Stimulated activated CD4-positive, alpha-beta T cell treated with anti-CD3 and anti-CD28 coated beads, Interleukin-1b, Interleukin-23, amount 100 ng/mL, for 4 hours (primary cell): ENCODE measurements around the gene PPP1R27.

ENCODE experiments used
- DNase-seq, 2 donors: peaks; one replicate each; pipeline ENCODE4 v3.0.0-alpha.2; 2020; ENCODE audit warnings: low read depth in 2 of 2

The PPP1R27 gene

DNA sequence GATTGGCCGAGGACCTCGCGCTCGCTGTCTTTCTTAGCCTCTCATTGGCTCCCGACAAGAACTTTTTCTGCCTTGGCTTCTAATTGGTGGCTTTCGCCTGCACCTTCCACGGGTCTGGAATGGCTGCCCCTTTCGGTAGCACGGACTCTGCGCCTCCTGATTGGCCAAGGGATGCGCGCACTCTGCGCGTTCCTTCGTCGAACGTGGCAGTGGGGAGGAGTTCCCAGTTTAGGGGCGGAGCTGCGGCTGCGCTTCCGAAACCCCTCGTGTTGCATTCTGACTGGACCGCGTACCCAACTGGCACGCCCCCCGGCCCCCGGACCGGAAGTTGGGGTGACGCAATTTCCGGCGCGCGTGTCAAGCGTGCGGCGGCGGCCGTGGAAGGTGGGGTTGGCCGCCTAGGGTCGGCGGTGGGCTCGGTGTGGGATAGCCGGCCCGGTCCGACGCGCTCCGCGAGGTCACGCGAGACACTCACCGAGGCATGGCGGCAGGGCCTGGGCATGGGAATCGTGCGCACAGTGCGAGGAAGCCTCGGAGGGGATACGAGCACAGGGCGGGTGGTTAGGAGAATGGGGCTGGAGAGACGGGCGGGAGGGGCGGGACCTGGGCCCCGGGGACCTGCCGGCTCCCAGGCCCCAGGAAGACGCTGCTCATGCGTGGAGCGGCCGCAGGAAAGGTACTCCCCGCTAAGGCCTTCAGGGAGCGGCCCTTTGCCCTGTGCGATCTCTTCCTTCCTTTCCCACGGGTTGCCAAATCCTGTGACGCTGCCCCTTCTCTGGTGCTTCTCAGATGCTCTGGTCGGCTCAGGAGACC is 26.1 kb upstream of the PPP1R27 start:
- DNase-seq, result peak; percentile 99

DNA sequence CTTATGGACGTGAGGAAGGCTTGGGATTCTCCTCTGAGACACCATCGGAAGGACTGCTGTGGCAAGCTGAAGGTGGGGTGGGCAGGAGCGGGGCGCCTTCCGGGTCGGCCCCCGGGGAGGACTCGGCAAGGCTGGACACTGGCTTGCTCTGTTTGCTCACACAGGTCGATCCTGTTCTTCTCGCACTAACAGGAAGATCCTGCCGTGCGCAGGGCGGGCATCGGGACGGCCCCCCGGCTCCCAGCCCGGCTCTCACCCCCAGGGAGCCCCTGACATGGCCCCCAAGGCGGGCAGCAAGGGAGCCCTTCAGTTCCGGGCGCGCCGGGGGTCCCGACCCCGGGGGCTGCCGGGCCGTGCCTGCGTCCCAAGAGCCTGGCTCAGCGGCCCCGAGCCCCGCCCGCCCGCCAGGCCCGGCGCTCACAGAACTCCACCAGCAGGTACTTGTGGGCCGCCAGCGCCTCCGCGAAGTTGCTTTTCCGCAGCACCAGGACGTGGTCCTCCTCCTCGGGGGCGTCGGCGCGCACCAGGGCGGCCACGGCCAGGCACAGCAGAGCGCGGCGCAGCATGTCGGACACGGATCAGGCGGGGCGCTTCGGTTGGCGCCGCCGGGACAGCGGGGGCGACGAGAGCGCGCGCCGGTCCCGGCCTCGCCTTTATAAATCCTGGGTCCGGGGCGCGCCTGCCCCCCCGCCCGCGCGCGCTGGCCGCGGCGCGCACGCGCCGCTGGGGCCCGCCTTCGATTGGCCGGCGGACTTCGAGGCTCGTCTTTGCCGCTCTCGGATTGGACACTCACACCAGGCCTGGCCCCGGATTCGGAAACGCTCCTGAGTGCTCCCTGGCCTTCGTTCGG is 25.3 kb upstream of the PPP1R27 start, which contains the start of gene P4HB:
P4HB (minus strand) TSS at position 630 of the 850 bp plus-strand sequence; CDS start at position 566, 64 bp downstream.
- DNase-seq, result peak in 1 of 2 donors; percentile 90

DNA sequence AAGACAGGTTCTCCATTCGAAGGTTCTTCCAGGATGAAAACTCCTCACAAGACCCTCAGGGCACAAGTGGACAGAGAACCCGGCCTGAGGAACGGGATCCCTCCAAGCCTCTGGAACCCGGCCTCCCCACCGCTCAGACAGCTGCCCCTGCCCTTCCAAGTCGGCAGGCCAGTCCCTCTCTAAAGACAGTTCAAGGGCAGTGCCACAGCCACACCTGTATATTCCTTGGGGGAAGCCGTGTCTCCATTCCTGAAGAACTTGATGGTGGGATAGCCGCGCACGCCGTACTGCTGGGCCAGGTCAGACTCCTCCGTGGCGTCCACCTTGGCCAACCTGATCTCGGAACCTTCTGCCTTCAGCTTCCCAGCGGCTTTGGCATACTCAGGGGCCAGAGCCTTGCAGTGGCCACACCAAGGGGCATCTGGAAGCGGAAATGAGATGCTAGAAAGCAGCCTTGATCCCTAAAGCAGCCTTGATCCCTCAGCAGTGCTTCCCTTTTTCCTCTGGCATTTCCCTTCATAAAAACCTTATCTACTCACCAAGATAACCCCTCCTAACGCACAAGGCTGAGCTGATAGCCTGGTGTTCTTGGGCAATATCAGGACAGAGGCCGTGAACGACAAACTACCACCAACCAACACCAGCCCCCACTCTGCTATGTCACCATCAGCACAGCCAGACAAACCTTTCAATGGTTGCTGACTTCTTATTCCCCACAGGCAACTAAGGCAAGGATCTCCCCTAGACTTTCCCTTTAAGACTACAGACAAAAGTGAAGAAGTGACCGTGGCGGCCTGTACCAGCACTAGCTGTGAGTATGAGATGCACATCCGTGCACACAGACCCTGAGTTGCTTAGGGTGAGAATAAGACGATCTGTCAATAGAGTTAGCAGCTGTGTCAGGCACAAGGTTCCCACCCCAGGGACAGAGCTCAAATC is 24.4 kb upstream of the PPP1R27 start:
- no peak for DNase-seq

DNA sequence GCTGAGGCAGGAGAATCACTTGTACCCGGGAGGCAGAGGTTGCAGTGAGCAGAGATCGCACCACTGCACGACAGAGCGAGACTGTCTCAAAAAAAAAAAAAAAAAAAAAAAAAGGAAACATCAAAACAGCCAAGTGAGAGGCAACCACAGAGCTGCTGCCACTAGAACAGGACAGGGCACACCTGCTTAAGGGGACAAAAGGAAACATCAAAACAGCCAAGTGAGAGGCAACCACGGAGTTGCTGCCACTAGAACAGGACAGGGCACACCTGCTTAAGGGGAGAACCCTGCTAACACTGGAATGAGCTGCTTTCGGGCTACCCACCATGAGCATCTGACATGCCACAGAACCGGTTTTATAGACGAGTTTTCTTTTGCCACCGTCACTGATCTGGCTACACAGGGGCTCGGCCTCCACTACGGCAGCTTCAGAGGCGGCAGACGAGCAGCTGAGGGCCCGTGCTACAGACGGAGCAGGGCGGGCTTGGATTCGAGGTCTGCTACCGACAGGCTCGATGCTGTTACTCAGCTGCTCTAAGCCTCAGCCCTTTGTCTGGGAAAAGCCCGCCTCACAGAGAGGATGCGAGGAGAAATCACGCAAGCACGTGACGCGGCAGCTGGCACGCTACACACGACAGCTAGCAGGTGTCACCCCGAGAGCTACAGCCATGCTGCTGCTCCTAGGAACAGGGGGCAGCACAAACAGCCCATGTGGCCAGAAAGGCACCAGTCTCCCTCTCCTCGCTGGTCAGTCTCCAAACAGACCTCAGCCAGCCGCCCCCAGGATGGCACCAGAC is 23.5 kb upstream of the PPP1R27 start:
- no peak for DNase-seq

DNA sequence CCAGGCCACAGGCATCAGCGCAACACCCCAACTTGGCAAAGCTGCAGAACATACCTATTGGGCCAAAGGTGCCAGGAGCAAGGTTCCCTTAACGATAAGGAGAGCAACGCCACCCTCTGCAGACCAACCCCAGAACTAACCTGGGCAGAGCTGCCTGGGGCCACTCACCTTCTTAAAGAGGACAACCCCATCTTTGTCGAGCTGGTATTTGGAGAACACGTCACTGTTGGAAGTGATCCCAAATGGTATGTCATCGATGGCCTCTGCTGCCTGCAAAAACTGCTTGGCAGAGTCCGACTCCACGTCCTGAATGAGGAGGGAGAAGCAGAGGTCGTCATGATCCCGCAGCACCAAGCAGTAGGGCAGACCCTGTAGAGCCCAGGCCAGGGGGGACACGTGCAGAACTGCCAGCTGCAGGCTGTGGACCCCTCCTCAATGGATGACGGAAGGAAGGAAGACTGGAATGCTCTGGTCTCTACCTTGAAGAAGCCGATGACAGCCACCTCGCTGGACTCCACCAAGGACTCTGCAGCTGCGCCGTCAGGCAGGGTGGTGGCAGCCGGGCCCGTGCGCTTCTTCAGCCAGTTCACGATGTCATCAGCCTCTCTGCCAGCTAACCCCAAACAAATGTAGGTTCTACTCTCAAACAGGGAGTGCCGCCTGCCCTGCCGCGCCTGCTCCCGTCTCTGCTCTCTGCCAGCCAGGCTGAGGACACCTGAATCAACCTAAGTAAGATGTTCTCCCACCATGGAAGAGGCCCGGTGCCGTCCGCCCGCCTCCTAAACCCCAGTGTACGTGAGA is 20.3 kb upstream of the PPP1R27 start:
- DNase-seq, result no peak

DNA sequence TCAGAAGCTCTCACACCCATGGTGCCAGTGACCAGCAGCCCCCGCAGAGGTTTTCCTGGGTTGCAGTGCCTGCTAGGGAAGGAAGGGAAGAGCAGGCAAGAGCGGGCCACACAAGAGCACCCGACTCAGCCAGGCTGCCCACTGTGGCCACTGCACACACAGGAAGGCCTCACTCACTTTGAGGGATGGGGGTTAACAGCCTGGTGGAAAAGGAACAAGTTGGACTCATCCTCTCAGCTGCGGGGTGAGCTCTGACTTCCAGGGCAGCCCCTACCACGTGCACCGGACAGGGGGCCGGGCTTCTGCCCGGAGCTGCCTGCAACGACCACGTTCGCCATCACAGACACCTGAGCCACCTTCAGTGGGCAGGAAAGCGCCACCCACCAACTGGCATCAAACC is 17.4 kb upstream of the PPP1R27 start:
- no peak for DNase-seq

DNA sequence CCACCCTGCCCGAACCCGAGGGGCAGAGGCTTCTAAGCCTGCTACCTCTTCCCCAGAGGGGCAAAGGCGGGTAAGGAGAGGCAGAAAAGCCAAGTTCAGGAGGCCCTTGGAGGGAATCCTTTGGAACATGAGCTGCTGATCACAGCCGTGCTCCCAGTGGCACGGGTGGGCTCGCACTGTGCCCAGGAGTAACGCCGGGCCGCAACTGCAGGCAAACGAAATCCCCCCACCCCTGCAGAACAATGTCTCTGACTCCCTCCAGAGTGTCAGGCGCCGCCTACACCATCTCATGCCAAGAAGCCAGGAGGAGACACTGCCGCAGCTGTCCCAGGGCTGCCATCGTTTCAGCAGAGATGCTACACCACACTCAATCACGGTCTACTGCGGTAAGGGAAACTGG is 16.6 kb upstream of the PPP1R27 start:
- DNase-seq, result no peak

DNA sequence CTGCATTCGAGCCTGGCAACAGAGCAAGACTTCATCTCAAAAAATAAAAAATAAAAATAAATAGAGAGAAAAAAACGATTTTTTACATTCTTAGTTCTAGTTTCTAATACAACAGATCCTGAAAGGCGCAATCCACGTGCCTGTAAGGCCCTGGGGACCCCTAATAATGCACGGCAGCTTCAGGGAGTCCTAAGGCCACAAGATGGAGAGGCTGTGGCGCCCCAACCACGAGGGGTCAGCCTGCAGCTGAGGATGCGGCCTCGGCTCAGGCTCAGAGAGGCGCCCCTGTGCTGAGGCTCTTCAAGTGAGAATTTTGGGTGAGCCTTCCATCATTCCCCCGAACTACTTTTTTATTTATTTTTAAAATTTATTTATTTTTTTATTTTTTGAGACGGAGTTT is 14.6 kb upstream of the PPP1R27 start:
- DNase-seq, result no peak

DNA sequence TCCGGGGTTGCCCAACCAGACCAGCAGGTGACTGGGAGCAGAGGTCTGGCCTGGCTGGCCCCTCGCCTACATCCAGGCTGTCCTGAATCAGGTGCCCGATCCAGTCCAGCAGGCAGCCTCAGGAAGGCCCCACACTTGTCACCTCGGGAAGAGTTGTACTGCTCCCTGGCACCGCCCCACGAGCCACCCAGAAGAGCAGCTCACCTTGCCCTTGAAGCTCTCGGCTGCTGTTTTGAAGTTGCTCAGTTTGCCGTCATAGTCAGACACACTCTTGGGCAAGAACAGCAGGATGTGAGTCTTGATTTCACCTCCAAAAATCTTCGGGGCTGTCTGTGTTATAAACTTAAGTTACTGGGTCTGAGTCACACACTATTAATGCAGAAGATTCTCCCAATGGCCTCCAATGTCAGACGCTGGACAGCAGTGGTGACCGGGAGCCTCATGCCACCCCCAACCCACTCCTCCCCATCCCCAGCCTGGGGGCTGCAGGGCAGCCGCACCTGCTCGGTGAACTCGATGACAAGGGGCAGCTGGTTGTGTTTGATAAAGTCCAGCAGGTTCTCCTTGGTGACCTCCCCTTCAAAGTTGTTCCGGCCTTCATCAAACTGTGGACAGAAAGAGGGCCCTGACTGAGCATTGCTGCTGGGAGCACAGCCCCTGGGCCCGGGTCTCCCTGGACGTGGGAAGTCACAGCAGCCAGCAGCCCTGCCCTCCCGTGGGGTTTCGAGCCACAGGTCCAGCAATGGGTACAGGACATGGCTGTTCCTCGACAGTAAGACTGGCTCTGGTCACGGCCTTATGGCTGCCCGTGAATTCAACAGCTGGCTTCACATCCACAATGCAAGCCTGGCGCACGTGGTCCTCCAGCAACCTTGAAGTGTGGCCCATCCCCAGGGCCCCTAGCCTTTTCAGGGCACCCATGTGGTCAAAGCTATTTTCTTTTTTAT is 12.2 kb upstream of the PPP1R27 start:
- DNase-seq, result no peak

DNA sequence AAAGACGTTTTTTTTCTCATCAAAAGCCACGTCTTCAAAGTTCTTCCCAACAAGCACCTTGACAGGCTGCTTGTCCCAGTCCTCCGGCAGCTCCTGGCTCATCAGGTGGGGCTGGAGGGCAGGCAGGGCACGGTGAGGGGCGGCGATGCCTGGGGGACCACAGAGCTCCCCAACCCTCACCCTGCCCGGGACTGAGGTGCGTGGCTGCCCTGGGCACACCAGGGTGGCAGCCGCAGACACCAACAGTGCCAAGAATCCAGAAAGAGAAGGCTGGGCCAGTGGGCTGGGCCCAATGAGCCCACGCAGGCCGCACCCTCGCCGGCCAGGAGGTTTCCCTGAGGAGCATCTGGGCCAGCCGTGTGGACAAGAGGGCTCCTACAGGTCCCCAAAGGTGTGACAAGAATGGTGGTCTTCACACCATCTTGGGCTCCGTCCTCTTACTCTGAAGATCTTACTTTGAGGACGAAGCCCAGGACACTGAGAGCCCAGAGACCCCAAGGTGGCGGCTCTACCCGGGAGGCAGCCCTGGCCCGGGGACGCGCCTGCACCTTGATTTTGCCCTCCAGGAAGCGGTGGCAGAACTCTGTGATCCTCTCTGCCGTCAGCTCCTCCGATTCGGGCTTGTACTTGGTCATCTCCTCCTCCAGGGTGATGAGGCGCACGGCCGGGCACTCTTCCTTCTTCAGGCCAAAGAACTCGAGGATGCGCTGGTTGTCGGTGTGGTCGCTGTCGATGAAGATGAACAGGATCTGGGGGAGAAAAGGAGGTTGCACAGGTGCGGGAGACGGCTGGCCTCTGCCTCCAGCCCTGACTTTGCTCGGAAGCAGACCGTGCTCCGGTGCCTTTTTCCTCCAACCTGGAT is 11.3 kb upstream of the PPP1R27 start:
- no peak for DNase-seq

DNA sequence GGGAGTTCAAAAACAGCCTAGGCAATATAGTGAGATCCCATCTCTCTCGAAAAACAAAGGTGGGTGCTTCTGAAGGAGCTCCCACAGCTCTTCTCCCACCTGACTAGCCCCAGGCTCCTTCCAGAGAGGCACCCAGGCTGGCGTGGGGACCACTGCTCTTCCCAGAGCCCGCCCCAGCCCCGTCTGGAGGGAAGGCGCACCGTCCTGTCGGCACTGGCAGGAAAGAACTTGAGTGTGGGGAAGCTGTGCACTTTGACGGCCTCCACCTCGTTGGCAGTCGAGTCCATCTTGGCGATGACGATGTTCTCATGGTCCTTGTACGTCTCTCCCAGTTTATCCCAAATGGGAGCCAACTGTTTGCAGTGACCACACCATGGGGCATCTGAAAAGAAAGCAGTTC is 10.5 kb upstream of the PPP1R27 start:
- DNase-seq, result no peak

DNA sequence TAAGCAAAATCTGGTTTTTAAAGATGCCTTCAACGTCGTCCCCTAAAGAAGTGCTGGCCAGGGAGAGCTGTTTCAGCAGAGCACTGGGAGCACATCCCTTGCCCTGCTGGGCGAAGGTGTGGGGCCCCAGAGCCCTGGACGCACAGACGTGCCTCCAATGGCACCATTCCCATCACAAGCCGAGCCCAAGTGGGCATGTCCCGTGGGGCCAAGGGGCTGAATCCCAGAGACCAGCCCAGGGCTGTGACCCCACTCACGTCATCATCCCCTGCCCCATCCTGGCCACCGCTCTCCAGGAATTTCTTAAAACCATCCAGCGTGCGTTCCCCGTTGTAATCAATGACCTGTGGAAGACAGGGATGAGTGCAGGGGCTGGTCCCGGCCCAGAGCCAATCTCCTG is 10.0 kb upstream of the PPP1R27 start:
- DNase-seq, result no peak

DNA sequence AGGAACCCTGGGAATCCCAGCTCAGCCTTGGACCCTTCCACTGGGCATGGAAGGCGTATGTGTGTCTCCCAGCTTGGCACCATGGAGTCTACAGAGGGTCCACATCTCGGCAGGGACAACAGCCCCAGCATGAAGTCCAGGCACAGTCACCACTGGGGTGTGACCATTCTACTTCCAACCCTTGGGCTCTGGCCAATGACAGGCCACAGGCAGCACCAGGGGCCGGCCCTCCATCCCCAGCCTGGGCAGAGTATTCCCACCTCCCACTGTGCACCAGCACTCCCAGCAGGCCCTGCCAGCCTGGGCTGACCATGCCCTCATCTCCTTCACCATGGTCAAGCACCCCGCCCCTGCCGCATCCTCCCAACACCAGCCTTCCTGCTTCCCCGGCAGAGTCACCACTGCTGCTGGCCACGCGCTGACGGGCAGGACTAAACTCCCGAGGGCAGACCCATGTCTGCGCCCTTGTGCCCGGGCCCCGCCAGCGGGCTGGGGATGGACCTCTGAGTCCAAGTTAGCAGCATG is 9.5 kb upstream of the PPP1R27 start:
- DNase-seq, result no peak

DNA sequence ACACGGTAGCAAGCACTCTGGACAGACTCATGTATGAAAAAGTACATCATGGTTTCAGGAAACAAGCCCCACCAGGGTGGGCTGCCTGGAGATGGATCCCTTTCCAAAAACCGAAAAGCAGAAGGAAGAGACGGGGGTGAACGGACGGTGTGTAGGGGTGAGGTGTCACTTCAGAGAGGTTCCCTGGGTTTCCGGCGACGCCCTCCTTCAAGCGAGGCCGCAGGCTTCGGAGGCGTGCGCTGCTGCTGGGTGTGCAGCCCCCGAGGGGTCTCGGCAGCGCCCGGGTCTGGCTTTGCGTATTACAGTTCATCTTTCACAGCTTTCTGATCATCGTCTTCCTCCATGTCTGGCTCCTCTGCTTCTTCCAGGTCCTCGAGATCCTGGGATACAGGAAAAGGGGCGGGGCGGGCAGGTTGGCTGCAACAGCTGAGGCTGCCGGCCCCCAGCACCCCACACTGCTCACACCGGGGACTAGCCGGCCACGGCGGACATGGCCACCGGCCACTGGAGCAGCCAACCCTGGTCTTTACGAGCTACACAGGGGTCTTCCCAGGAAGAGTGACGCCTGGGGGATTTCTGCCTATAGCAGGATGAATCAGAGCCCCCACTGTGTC is 9.0 kb upstream of the PPP1R27 start:
- DNase-seq, result no peak

DNA sequence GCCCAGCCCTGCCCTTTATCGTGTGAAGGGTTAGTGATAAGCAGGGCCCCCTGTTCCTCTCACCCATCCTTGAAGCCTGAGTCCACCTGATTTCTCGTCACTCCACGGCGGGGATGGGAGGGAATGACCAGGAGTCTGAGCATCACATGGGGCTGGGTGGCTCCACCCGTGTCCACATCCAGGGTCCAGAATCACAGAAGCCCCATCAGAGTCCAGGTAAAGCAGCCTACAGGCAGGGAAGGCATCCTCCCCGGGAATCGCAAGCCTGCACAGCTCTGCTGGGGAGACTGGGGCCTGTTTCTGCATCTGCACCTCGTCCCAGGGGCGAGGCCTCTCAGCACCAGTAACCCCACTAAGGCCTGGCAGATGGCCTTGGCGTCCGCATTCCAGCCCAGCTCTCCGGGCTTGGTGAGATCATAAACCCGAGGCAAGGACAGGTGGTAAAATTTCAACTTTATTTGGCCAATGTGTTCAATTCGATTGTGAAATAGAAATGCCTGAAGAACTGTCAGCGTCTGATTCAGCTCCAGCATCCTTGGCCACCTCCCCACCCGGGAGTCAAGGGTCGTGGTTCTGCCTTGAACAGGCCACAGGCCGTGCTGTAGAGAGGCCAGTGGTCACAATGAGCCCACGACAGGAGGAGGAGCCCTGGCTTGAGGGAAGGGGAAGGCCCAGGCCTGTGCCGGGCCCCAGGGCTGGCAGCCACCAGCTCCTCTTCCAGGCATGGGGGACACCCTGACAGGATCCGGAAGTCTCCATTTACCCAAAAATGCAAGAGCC is 8.1 kb upstream of the PPP1R27 start:
- no peak for DNase-seq

DNA sequence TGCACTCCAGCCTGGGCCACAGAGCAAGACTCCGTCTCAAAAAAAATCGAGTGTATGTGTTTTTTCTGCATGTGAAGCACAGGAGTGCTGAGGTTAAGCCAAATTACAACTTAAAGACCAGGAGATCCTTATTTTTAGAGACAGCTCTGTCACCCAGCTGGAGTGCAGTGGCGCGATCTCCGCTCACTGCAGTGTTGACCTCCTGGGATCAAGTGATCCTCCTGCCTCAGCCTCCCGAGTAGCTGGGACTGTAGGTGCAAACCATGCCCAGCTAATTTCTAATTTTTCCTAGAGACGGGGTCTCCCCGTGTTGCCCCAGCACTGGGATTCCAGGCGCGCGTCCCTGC is 7.5 kb upstream of the PPP1R27 start:
- DNase-seq, result no peak

DNA sequence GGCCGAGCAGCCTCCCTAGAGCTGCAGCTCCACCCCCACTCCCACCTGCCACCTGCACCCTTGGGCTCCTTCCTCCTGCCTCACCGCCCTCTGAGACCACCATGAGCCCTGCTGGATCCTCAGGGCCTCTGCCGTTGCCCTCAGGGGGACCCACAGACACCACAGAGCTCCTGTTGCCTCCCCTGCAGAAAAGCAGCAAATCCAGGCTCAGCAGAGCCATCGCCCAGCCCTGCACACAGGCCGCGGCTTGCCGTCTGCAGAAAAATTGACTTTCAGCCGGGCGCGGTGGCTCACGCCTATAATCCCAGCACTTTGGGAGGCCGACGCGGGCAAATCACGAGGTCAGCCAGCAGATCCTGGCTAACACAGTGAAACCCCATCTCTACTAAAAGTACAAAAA is 7.0 kb upstream of the PPP1R27 start:
- DNase-seq, result no peak
